Astrocyte (in vitro differentiated cells and primary cell): ENCODE measurements around the gene RAB5B. TPM values are rescaled to one million over a fixed set of nuclear protein-coding genes. Genes with fewer than 3 reads are reported as not detected.

Experiments
- DNase-seq: peaks from one replicate; pipeline ENCODE4 v3.0.0-alpha.2; 2010; ENCODE audit warnings: low read depth
- FAIRE-seq: peaks from 2 replicates; lab custom pipeline; 2011; peaks lifted over from hg19 to GRCh38; lab: Jason Lieb, UNC
- H2AFZ ChIP-seq: 2 replicates; pipeline ENCODE4 v1.6.0; 2012; ENCODE audit warnings: low read depth, low read length, inconsistent platforms
- H3K27ac ChIP-seq: 2 replicates; pipeline ENCODE4 v1.5.1; 2011; ENCODE audit warnings: low read depth, low read length, inconsistent platforms
- H3K27me3 ChIP-seq: 2 replicates; pipeline ENCODE4 v1.6.0; 2011; ENCODE audit warnings: low read length, inconsistent platforms; ENCODE audit not compliant: insufficient read depth
- H3K36me3 ChIP-seq: 2 replicates; pipeline ENCODE4 v1.5.1; 2011; ENCODE audit warnings: low read length, inconsistent platforms; ENCODE audit not compliant: insufficient read depth
- H3K4me1 ChIP-seq: 2 replicates; pipeline ENCODE4 v1.5.1; 2011; ENCODE audit warnings: low read length, inconsistent platforms; ENCODE audit not compliant: insufficient read depth
- H3K4me2 ChIP-seq: 2 replicates; pipeline ENCODE4 v1.6.0; 2012; ENCODE audit warnings: low read length, inconsistent platforms
- H3K4me3 ChIP-seq: 2 replicates; pipeline ENCODE4 v1.5.1; 2011; ENCODE audit warnings: low read depth, mild to moderate bottlenecking, low read length, inconsistent platforms; ENCODE audit not compliant: insufficient read depth
- H3K79me2 ChIP-seq: 2 replicates; pipeline ENCODE4 v1.6.0; 2012; ENCODE audit warnings: mild to moderate bottlenecking, low read length, inconsistent platforms; ENCODE audit not compliant: insufficient read depth
- H3K9ac ChIP-seq: 2 replicates; pipeline ENCODE4 v1.6.0; 2012; ENCODE audit warnings: mild to moderate bottlenecking, low read length, inconsistent platforms
- H3K9me3 ChIP-seq: 2 replicates; pipeline ENCODE4 v1.5.1; 2012; ENCODE audit warnings: low read depth, mild to moderate bottlenecking, low read length, inconsistent platforms; ENCODE audit not compliant: insufficient read depth
- H4K20me1 ChIP-seq: 2 replicates; pipeline ENCODE4 v1.6.0; 2012; ENCODE audit warnings: low read length, inconsistent platforms; ENCODE audit not compliant: insufficient read depth
- H3K27ac Mint-ChIP-seq: one replicate; pipeline ENCODE4 v1.8.0; 2021; ENCODE audit warnings: mild to moderate bottlenecking, mixed read lengths; ENCODE audit not compliant: unreplicated experiment
- H3K27me3 Mint-ChIP-seq: one replicate; pipeline ENCODE4 v1.8.0; 2021; ENCODE audit warnings: low read depth, mixed read lengths; ENCODE audit not compliant: unreplicated experiment
- H3K36me3 Mint-ChIP-seq: one replicate; pipeline ENCODE4 v1.8.0; 2021; ENCODE audit warnings: low read depth, mixed read lengths; ENCODE audit not compliant: unreplicated experiment
- H3K4me1 Mint-ChIP-seq: one replicate; pipeline ENCODE4 v1.8.0; 2021; ENCODE audit warnings: low read depth, mixed read lengths; ENCODE audit not compliant: unreplicated experiment
- H3K4me3 Mint-ChIP-seq: one replicate; pipeline ENCODE4 v1.8.0; 2021; ENCODE audit warnings: mild to moderate bottlenecking, moderate library complexity, mixed read lengths; ENCODE audit not compliant: unreplicated experiment
- H3K9me3 Mint-ChIP-seq: one replicate; pipeline ENCODE4 v1.8.0; 2021; ENCODE audit warnings: mild to moderate bottlenecking, mixed read lengths; ENCODE audit not compliant: unreplicated experiment
- CTCF ChIP-seq: IDR thresholded peaks from 2 replicates; pipeline ENCODE4 v1.5.1; 2011; ENCODE audit warnings: low read depth, mild to moderate bottlenecking, inconsistent platforms, low read length, moderate library complexity; ENCODE audit not compliant: insufficient read depth
- EZH2 ChIP-seq: IDR thresholded peaks from 2 replicates; pipeline ENCODE4 v1.6.1; 2012; ENCODE audit warnings: mild to moderate bottlenecking, low read length, inconsistent platforms; ENCODE audit not compliant: insufficient read depth
- total RNA-seq: library from RNA; stranded (reverse); gene quantifications from 2 replicates; pipeline ENCODE4 v1.2.1, GENCODE V29; 2021

RAB5B gene
- total RNA-seq, 1 donor from 2014 or later = 127 TPM

- DNase-seq (no peak), FAIRE-seq (no peak)
- H3K4me1 Mint-ChIP-seq = peaks cover 54% of the 10 kb centered on the region
- Histone ChIP-seq H3K36me3 (no peaks in the 10 kb centered on the region), H3K4me1 (peaks cover 39% of the 10 kb centered on the region), H4K20me1 (no peaks in the 10 kb centered on the region), H3K79me2 (peaks cover 4% of the 10 kb centered on the region), H2AFZ (no peak overlapping the region), H3K9ac (no peak overlapping the region), H3K27me3 (no peaks in the 10 kb centered on the region), H3K4me3 (no peak overlapping the region), H3K4me2 (no peak overlapping the region), H3K27ac (no peak overlapping the region), H3K9me3 (no peaks in the 10 kb centered on the region)
- no peaks in the 10 kb centered on the region for H3K27me3 Mint-ChIP-seq
- H3K36me3 Mint-ChIP-seq = peaks cover 21% of the 10 kb centered on the region
- no peak overlapping the region for H3K27ac Mint-ChIP-seq
- no peaks in the 10 kb centered on the region for H3K9me3 Mint-ChIP-seq
- TF ChIP-seq EZH2 = no peak
- no peak for TF ChIP-seq CTCF
- no peak overlapping the region for H3K4me3 Mint-ChIP-seq
These were observed 39.1 kb upstream of the RAB5B start for GRCh38 chr12:55934773-55935172.

- DNase-seq (no peak), FAIRE-seq (no peak)
- Histone ChIP-seq H3K79me2 (peaks cover 4% of the 10 kb centered on the region), H3K9ac (no peak overlapping the region), H3K4me2 (peak overlapping the region; percentile 52), H3K27me3 (no peaks in the 10 kb centered on the region), H3K4me1 (peaks cover 40% of the 10 kb centered on the region), H3K9me3 (no peaks in the 10 kb centered on the region), H2AFZ (peak overlapping the region; percentile 35), H3K36me3 (no peaks in the 10 kb centered on the region), H3K27ac (no peak overlapping the region), H3K4me3 (peak overlapping the region; percentile 18), H4K20me1 (no peaks in the 10 kb centered on the region)
- Mint-ChIP-seq H3K9me3 (no peaks in the 10 kb centered on the region), H3K27ac (no peak overlapping the region), H3K4me3 (peak overlapping the region; percentile 55), H3K4me1 (peaks cover 50% of the 10 kb centered on the region), H3K36me3 (peaks cover 28% of the 10 kb centered on the region), H3K27me3 (no peaks in the 10 kb centered on the region)
- TF ChIP-seq CTCF (no peak), EZH2 (no peak)
These were observed 38.1 kb upstream of the RAB5B start for GRCh38 chr12:55935738-55936151.

- Histone ChIP-seq H3K9ac (no peak overlapping the region), H2AFZ (no peak overlapping the region), H3K36me3 (peaks cover 9% of the 10 kb centered on the region), H3K4me2 (peak overlapping the region; percentile 17), H3K27ac (no peak overlapping the region), H3K9me3 (no peaks in the 10 kb centered on the region), H3K27me3 (no peaks in the 10 kb centered on the region), H3K4me1 (peaks cover 24% of the 10 kb centered on the region), H4K20me1 (no peaks in the 10 kb centered on the region), H3K4me3 (no peak overlapping the region), H3K79me2 (peaks cover 4% of the 10 kb centered on the region)
- TF ChIP-seq CTCF = no peak
- no peak for TF ChIP-seq EZH2
- H3K4me3 Mint-ChIP-seq = peak overlapping the region; percentile 21
- H3K4me1 Mint-ChIP-seq = peaks cover 37% of the 10 kb centered on the region
- DNase-seq = no peak
- FAIRE-seq = no peak
- peak overlapping the region; percentile 66 for H3K27ac Mint-ChIP-seq
- peaks cover 41% of the 10 kb centered on the region for H3K36me3 Mint-ChIP-seq
- no peaks in the 10 kb centered on the region for H3K9me3 Mint-ChIP-seq
- no peaks in the 10 kb centered on the region for H3K27me3 Mint-ChIP-seq
These were observed 35.9 kb upstream of the RAB5B start for GRCh38 chr12:55937981-55938380.
